ENCODE results near the gene KRT80.

GRCh38 chr12:52126605-52127578 lies 64.9 kb downstream of the KRT80 start:
- peak in 1 of 11 experiments; percentile 21 for TF ChIP-seq CTCF (IDR thresholded peaks at IDR 0.05 in 8 of 11, conservative IDR thresholded peaks at IDR 0.05 in 3 of 11)
- no peak for TF ChIP-seq POLR2A (IDR thresholded peaks at IDR 0.05)

Measured in spleen (tissue), 7 donors.